GM18519 (cell line): ENCODE measurements around the gene CST4.
"Not testable (repeated sequence)": the region's sequence is repeated elsewhere in the genome, so short reads cannot be mapped to it uniquely, and the experiment has no call there.

Experiments
- ATAC-seq: cut with Tn5 transposase; IDR thresholded peaks from one replicate; pipeline ENCODE4 v1.9.1; 2021; ENCODE audit warnings: mild to moderate bottlenecking, moderate library complexity; ENCODE audit not compliant: unreplicated experiment, low FRiP score

The CST4 gene, protein sequence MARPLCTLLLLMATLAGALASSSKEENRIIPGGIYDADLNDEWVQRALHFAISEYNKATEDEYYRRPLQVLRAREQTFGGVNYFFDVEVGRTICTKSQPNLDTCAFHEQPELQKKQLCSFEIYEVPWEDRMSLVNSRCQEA

GRCh38 chr20:23688684-23689398 lies at the start of gene CST4:
CST4 (minus strand) TSS chr20:23689038; CDS start chr20:23688969, 69 bp downstream.
- ATAC-seq: not testable (repeated sequence)

- ATAC-seq: not testable (repeated sequence)
Observed at GRCh38 chr20:23735391-23735790, 46.6 kb upstream of the CST4 start.

- ATAC-seq: not testable (repeated sequence)
Observed at GRCh38 chr20:23734949-23735348, 46.1 kb upstream of the CST4 start.

DNA sequence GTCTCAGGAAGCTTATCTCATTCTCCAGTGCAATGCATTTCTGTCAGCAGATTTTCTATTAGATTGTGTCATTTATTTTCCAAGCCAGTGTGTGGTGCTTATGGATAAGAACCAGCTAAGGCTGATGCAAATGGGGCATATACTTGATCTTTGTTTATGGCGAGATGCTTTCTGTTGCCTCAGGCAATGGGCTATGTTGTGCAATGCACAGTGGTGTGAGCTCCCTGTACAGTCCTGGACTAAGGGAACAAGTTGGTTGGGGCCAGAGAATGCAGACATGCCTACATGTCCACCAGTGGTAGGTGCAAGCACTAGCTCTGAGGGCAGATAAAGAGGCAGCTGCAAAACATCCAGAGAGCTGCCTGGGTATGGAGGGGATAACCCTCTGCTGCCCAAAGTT lies 45.6 kb upstream of the CST4 start:
- not testable (repeated sequence) for ATAC-seq

GRCh38 chr20:23727016-23727415 lies 38.2 kb upstream of the CST4 start:
- no peak for ATAC-seq

GRCh38 chr20:23725102-23725501 lies 36.3 kb upstream of the CST4 start:
- no peak for ATAC-seq

- ATAC-seq: not testable (repeated sequence)
Observed at GRCh38 chr20:23723659-23724307, 34.9 kb upstream of the CST4 start.

DNA sequence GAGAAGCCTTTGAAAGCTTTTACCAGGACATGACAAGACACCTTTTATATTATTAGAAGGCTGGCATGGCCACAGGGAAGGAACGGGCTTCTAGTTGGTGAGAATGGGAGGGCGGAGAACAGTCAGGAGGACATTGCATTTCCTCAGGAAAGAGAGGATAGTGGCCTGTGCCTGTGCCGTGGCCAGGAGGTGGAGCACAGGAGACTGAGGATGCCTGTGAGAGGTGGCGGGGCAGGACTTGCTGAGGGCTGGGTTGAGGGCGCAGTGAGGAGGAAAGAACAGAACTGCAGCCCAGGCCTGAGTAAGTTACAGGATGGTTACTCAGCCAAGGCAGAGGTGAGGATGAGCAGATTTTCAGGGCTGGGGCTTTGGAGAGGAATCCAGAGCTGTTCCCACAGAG lies 34.0 kb upstream of the CST4 start:
- ATAC-seq: not testable (repeated sequence)

- no peak for ATAC-seq
Observed at GRCh38 chr20:23721962-23722361, 33.1 kb upstream of the CST4 start.

DNA sequence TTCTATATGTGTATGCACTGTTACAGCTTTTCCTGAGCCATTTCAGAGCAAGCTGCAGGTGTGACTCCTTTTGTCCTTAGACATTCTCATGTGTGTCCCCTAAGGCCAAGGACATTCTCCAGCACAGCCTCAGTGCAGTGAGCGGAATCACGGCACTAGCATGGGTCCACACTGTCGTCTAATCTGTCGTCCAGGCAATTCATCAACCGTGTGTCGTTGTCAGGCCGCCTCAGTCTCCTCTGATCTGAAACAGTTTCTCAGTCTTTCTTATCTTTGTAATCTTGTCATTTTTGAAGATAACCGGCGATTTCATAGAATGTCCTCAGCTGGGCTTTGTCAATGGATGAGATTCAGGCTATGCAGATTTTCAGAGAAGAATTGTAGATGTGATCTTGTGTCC lies 30.5 kb upstream of the CST4 start:
- ATAC-seq: not testable (repeated sequence)

- not testable (repeated sequence) for ATAC-seq
Observed at GRCh38 chr20:23711778-23712177, 22.9 kb upstream of the CST4 start.

DNA sequence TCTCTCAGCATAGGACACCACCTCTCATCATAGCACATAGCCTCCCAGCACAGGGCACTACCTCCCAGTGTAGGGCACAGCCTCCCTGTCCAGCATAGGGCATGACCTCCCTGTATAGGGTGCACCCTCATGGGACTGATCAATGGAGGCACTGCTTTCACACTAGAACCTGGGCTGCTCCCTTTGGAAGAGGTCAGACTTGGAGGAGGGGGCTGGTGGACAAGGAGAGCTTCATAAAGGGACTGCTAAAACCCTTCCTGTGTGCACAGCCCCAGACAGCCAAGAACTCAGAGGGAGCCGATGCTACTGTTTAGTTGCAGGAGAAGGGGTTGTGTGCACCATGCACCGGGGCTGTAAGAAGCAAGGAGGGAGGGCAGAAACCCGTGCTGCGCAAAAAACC lies 21.9 kb upstream of the CST4 start:
- no peak for ATAC-seq

- ATAC-seq: no peak
Observed at GRCh38 chr20:23705895-23706294, 17.1 kb upstream of the CST4 start.

GRCh38 chr20:23702021-23702420 lies 13.2 kb upstream of the CST4 start:
- ATAC-seq: no peak

- no peak for ATAC-seq
Observed at GRCh38 chr20:23700931-23701330, 12.1 kb upstream of the CST4 start.

- no peak for ATAC-seq
Observed at GRCh38 chr20:23697947-23698346, 9.1 kb upstream of the CST4 start.

GRCh38 chr20:23695068-23695395 lies 6.2 kb upstream of the CST4 start:
- not testable (repeated sequence) for ATAC-seq

DNA sequence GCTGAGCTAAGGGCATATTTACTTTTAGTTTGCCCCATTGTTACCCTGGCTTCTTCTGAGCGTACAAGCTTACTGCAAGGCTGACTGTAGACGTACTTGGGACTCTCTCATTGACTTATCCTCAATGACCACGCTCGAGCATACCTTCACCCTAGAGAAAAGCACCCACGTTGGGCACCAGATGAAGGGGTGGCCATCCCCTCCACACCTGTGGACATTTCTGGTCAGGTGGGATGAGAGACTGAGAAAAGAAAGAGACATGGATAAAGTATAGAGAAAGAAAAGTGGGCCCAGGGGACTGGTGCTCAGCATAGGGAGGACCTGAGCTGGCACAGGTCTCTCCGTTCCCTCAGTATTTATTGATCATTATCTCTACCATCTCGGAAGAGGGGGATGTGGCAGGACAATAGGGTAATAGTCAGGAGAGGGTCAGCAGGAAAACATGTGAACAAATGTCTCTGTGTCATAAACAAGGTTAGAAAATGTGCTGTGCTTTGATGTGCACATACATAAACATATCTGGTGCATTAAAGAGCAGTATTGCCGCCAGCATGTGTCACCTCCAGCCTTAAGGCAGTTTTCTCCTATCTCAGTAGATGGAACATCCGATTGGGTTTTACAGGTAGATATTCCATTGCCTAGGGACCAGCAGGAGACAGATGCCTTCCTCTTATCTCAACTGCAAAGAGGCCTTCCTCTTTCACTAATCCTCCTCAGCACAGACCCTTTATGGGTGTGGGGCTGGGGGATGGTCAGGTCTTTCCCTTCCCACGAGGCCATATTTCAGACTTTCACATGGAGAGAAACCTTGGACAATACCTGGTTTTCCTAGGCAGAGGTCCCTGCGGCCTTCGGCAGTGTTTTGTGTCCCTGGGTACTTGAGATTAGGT lies 5.6 kb upstream of the CST4 start:
- not testable (repeated sequence) for ATAC-seq

DNA sequence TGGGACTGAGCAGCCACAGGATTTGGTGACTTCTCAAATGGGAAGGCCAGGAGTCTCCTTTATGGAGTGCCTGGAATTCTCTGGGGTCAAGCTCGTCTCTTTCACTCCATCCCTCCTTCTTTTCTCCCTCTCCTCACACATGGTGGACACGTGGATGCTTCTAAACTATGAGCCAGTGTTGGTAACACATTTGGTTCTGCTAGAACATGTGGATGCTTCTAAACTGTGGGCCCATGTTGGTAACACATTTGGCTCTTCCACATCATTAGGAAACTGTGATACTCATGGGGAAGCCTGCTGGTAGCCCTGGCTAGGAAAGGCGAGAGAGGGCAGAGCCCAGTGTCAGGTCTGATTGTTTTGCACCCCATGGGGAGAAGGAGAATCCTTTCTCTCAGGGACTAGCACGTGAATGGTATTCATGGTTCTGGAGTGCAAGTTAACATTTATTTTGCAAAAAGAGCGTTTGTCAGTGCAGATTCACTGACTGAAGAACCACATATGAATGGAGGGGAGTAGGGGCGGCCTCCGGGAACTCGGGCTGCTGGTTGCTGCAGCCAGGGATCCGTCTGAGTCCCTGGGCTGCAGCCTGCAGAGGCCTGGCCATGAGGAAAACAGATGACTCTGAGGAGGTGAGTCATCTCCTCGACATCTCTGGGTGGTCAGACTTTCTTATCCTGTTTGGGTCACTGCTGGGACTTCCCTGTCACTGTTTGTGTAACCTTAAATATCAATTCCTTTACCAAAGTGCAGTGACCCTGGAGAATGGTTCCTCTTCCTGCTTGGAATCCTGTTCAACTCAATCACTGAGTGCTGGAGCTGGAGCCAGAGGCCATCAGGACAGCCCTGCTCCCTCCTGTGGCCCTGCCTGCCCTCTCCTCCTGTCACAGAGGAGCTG lies 4.1 kb upstream of the CST4 start:
- ATAC-seq: not testable (repeated sequence)

GRCh38 chr20:23691675-23692074 lies 2.8 kb upstream of the CST4 start:
- ATAC-seq: no peak
